HEK293 (cell line): ENCODE results near the gene HSD17B8.

ENCODE experiments used
- CTCF ChIA-PET: fragments of 350-600 bp; formaldehyde crosslinking; extraction: SDS; loops from one replicate; lab custom pipeline; 2021; ENCODE audit warnings: antibody characterized with exemption; lab: Yijun Ruan, JAX
- POLR2A ChIA-PET: fragments of 300-600 bp; formaldehyde crosslinking; extraction: SDS; loops from one replicate; lab custom pipeline; 2020; ENCODE audit warnings: antibody characterized with exemption, inconsistent platforms; lab: Yijun Ruan, JAX
- H3K27ac ChIP-seq: fragments of 200-500 bp; sonication (Bioruptor generic); 2 replicates; pipeline ENCODE4 v1.5.1; 2014; ENCODE audit warnings: low read depth, low read length, control low read depth, inconsistent platforms; ENCODE audit errors: extremely low read depth
- H3K36me3 ChIP-seq, 2 experiments: fragments of 200-500 bp in 1 of 2; sonication (Bioruptor generic) in 1 of 2; 1 replicate in 1 of 2; 2 replicates in 1 of 2; pipeline ENCODE4 v1.5.1; 2014 to 2017; ENCODE audit warnings: inconsistent platforms in 2 of 2, low read length in 2 of 2; ENCODE audit not compliant: control insufficient read depth in 2 of 2, insufficient read depth in 1 of 2
- H3K4me1 ChIP-seq: fragments of 200-500 bp; sonication (Bioruptor generic); 2 replicates; pipeline ENCODE4 v1.5.1; 2014; ENCODE audit warnings: mild to moderate bottlenecking, low read length, inconsistent platforms; ENCODE audit not compliant: control insufficient read depth, insufficient read depth
- H3K4me3 ChIP-seq: 2 replicates; pipeline ENCODE4 v1.5.1; 2011; ENCODE audit warnings: low read depth, mild to moderate bottlenecking, control low read depth, low read length, moderate library complexity
- H3K9me3 ChIP-seq: fragments of 200-500 bp; sonication (Bioruptor generic); 2 replicates; pipeline ENCODE4 v1.5.1; 2014; ENCODE audit warnings: low read depth, low read length, inconsistent platforms; ENCODE audit not compliant: control insufficient read depth, insufficient read depth
- EGR2 ChIP-seq: fragments of 450-650 bp; formaldehyde crosslinking; IDR thresholded peaks from 2 replicates; pipeline ENCODE4 v1.5.1; 2016; ENCODE audit warnings: low read depth, missing biosample characterization, missing genetic modification characterization
- KLF16 ChIP-seq: fragments of 450-650 bp; formaldehyde crosslinking; IDR thresholded peaks from 2 replicates; pipeline ENCODE4 v1.5.1; 2017; ENCODE audit warnings: missing biosample characterization, missing genetic modification characterization
- KLF17 ChIP-seq: fragments of 450-650 bp; formaldehyde crosslinking; IDR thresholded peaks from 2 replicates; pipeline ENCODE4 v1.5.1; 2016; ENCODE audit warnings: missing biosample characterization, missing genetic modification characterization
- MYNN ChIP-seq: fragments of 450-650 bp; formaldehyde crosslinking; IDR thresholded peaks from 2 replicates; pipeline ENCODE4 v1.5.1; 2016; ENCODE audit warnings: missing biosample characterization, missing genetic modification characterization, borderline replicate concordance
- PATZ1 ChIP-seq: fragments of 450-650 bp; formaldehyde crosslinking; IDR thresholded peaks from 2 replicates; pipeline ENCODE4 v1.5.1; 2016; ENCODE audit warnings: missing biosample characterization, missing genetic modification characterization
- RBAK ChIP-seq: fragments of 450-650 bp; formaldehyde crosslinking; IDR thresholded peaks from 2 replicates; pipeline ENCODE4 v1.5.1; 2016; ENCODE audit warnings: missing biosample characterization, missing genetic modification characterization
- ZNF121 ChIP-seq: fragments of 450-650 bp; formaldehyde crosslinking; IDR thresholded peaks from 2 replicates; pipeline ENCODE4 v1.5.1; 2016; ENCODE audit warnings: missing biosample characterization, missing genetic modification characterization
- ZNF2 ChIP-seq: fragments of 450-650 bp; formaldehyde crosslinking; IDR thresholded peaks from 2 replicates; pipeline ENCODE4 v1.5.1; 2016; ENCODE audit warnings: missing biosample characterization, missing genetic modification characterization
- ZNF23 ChIP-seq: fragments of 450-650 bp; formaldehyde crosslinking; IDR thresholded peaks from 2 replicates; pipeline ENCODE4 v1.5.1; 2016; ENCODE audit warnings: missing biosample characterization, missing genetic modification characterization, borderline replicate concordance
- ZNF239 ChIP-seq: fragments of 450-650 bp; formaldehyde crosslinking; IDR thresholded peaks from 2 replicates; pipeline ENCODE4 v1.5.1; 2016; ENCODE audit warnings: missing biosample characterization, missing genetic modification characterization
- ZNF292 ChIP-seq: fragments of 450-650 bp; formaldehyde crosslinking; IDR thresholded peaks from 2 replicates; pipeline ENCODE4 v1.5.1; 2016; ENCODE audit warnings: low read depth, missing biosample characterization, missing genetic modification characterization, borderline replicate concordance
- ZNF311 ChIP-seq: fragments of 450-650 bp; formaldehyde crosslinking; IDR thresholded peaks from 2 replicates; pipeline ENCODE4 v1.5.1; 2017; ENCODE audit warnings: missing biosample characterization, missing genetic modification characterization, borderline replicate concordance
- ZNF354C ChIP-seq: fragments of 450-650 bp; formaldehyde crosslinking; IDR thresholded peaks from 2 replicates; pipeline ENCODE4 v1.5.1; 2016; ENCODE audit warnings: missing biosample characterization, missing genetic modification characterization, low read depth, borderline replicate concordance
- ZNF426 ChIP-seq: fragments of 450-650 bp; formaldehyde crosslinking; IDR thresholded peaks from 2 replicates; pipeline ENCODE4 v1.5.1; 2017; ENCODE audit warnings: missing biosample characterization, missing genetic modification characterization, mild to moderate bottlenecking, inconsistent platforms, moderate library complexity
- ZNF510 ChIP-seq: fragments of 450-650 bp; formaldehyde crosslinking; IDR thresholded peaks from 2 replicates; pipeline ENCODE4 v1.5.1; 2018; ENCODE audit warnings: mild to moderate bottlenecking, missing genetic modification characterization, missing biosample characterization; ENCODE audit not compliant: insufficient replicate concordance
- ZNF654 ChIP-seq: fragments of 450-650 bp; formaldehyde crosslinking; IDR thresholded peaks from 2 replicates; pipeline ENCODE4 v1.5.1; 2016; ENCODE audit warnings: low read depth, missing biosample characterization, missing genetic modification characterization
- ZNF768 ChIP-seq: fragments of 450-650 bp; formaldehyde crosslinking; IDR thresholded peaks from 2 replicates; pipeline ENCODE4 v1.5.1; 2018; ENCODE audit warnings: missing biosample characterization, mild to moderate bottlenecking, missing genetic modification characterization
- TF ChIP-seq, protein P1 (sequence below): fragments of 450-650 bp; formaldehyde crosslinking; IDR thresholded peaks from 2 replicates; pipeline ENCODE4 v1.5.1; 2016; ENCODE audit warnings: missing biosample characterization, missing genetic modification characterization
- TF ChIP-seq, protein P2 (sequence below): fragments of 450-650 bp; formaldehyde crosslinking; IDR thresholded peaks from 2 replicates; pipeline ENCODE4 v1.5.1; 2017; ENCODE audit warnings: missing biosample characterization, missing genetic modification characterization
- TF ChIP-seq, protein P3 (sequence below): fragments of 450-650 bp; IDR thresholded peaks from 2 replicates; pipeline ENCODE4 v1.5.1; 2018; ENCODE audit warnings: missing biosample characterization, missing genetic modification characterization

Gene HSD17B8

DNA sequence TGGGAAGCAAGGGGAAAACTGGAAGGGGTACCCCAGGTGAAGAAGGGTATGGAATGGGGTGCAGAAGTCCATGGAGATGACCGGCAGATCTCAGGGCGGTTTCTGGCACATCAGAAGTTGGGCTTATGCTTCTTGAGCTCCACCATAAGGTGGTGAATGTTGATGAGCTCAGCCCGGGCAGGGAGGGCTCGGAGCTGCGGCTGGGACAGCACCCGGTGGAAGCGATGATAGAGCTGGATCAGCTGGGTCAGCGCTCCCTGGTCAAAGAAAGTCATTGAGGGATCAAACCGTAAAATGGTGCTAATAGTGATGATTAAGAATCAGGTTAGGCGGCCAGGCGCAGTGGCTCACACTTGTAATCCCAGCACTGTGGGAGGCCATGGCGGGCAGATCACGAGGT lies 46.3 kb downstream of the HSD17B8 start:
- TF ChIP-seq ZNF239: no peak
- no peak for TF ChIP-seq MYNN (tag by site-specific recombination)
- no peak for TF ChIP-seq ZNF426 (tag by site-specific recombination)
- TF ChIP-seq KLF16 (tag by site-specific recombination): no peak
- TF ChIP-seq ZNF121 (tag by site-specific recombination): no peak
- TF ChIP-seq ZNF2 (tag by site-specific recombination): no peak
- TF ChIP-seq, protein P1, sequence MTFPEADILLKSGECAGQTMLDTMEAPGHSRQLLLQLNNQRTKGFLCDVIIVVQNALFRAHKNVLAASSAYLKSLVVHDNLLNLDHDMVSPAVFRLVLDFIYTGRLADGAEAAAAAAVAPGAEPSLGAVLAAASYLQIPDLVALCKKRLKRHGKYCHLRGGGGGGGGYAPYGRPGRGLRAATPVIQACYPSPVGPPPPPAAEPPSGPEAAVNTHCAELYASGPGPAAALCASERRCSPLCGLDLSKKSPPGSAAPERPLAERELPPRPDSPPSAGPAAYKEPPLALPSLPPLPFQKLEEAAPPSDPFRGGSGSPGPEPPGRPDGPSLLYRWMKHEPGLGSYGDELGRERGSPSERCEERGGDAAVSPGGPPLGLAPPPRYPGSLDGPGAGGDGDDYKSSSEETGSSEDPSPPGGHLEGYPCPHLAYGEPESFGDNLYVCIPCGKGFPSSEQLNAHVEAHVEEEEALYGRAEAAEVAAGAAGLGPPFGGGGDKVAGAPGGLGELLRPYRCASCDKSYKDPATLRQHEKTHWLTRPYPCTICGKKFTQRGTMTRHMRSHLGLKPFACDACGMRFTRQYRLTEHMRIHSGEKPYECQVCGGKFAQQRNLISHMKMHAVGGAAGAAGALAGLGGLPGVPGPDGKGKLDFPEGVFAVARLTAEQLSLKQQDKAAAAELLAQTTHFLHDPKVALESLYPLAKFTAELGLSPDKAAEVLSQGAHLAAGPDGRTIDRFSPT (tag by site-specific recombination): no peak
- no peak for TF ChIP-seq ZNF292 (tag by site-specific recombination)
- TF ChIP-seq, protein P2, sequence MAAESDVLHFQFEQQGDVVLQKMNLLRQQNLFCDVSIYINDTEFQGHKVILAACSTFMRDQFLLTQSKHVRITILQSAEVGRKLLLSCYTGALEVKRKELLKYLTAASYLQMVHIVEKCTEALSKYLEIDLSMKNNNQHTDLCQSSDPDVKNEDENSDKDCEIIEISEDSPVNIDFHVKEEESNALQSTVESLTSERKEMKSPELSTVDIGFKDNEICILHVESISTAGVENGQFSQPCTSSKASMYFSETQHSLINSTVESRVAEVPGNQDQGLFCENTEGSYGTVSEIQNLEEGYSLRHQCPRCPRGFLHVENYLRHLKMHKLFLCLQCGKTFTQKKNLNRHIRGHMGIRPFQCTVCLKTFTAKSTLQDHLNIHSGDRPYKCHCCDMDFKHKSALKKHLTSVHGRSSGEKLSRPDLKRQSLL (tag by site-specific recombination): no peak
- TF ChIP-seq ZNF768 (tag by site-specific recombination): no peak
- TF ChIP-seq RBAK: no peak
- no peak for TF ChIP-seq PATZ1 (tag by site-specific recombination)
- TF ChIP-seq, protein P3, sequence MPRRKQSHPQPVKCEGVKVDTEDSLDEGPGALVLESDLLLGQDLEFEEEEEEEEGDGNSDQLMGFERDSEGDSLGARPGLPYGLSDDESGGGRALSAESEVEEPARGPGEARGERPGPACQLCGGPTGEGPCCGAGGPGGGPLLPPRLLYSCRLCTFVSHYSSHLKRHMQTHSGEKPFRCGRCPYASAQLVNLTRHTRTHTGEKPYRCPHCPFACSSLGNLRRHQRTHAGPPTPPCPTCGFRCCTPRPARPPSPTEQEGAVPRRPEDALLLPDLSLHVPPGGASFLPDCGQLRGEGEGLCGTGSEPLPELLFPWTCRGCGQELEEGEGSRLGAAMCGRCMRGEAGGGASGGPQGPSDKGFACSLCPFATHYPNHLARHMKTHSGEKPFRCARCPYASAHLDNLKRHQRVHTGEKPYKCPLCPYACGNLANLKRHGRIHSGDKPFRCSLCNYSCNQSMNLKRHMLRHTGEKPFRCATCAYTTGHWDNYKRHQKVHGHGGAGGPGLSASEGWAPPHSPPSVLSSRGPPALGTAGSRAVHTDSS (tag by site-specific recombination): no peak
- Histone ChIP-seq H3K4me1 (peaks cover 12% of the 10 kb centered on the region), H3K27ac (no peak overlapping the region), H3K9me3 (no peaks in the 10 kb centered on the region), H3K36me3 (peaks cover 14 to 20% of the 10 kb centered on the region in 2 experiments; a peak in 2 of 3 replicates), H3K4me3 (no peak overlapping the region)
- POLR2A ChIA-PET: interaction anchor here (2.8 to 4.8 kb wide), 5 partner anchors 12 to 279 kb away, joined by 12 to 65 read pairs (median 30); partner anchors contain the start of genes B3GALT4, RING1, RPS18 and VPS52
- CTCF ChIA-PET: interaction anchor here (0.6 to 6.1 kb wide), 10 partner anchors 12 to 412 kb away, joined by 3 to 76 read pairs (median 6); partner anchors contain the start of genes HSD17B8, RPS18, TAP2 and VPS52

- Histone ChIP-seq H3K9me3 (no peaks in the 10 kb centered on the region), H3K36me3 (peaks cover 14 to 20% of the 10 kb centered on the region in 2 experiments; a peak in 2 of 3 replicates), H3K4me1 (peaks cover 12% of the 10 kb centered on the region), H3K4me3 (no peak overlapping the region), H3K27ac (no peak overlapping the region)
- TF ChIP-seq ZNF654 (tag by site-specific recombination) (peak; percentile 11; the same call in 1 of the 2 replicates), EGR2 (tag by site-specific recombination) (no peak), ZNF311 (tag by site-specific recombination) (no peak), ZNF510 (no peak), ZNF23 (no peak), KLF17 (tag by site-specific recombination) (no peak), ZNF354C (tag by site-specific recombination) (no peak)
- TF ChIP-seq, protein P2 (tag by site-specific recombination): no peak
- ChIA-PET CTCF (interaction anchor here (0.6 to 1.6 kb wide), 6 partner anchors 16 to 413 kb away, joined by 3 to 8 read pairs (median 5); partner anchors contain the start of genes B3GALT4, RPS18, TAP2 and VPS52), POLR2A (interaction anchor here (0.7 to 4.8 kb wide), 5 partner anchors 12 to 280 kb away, joined by 3 to 65 read pairs (median 30); partner anchors contain the start of genes B3GALT4, RPS18 and VPS52)
These were observed 47.0 kb downstream of the HSD17B8 start for GRCh38 chr6:33251395-33252012.
